Heart right ventricle (tissue), 16 donors: ENCODE measurements around the gene RFX3. TPM values are rescaled to one million over a fixed set of nuclear protein-coding genes. Genes with fewer than 3 reads are reported as not detected.

Experiments
- ATAC-seq, 8 donors: fragments of 200-7000 bp; cut with Tn5 transposase; one replicate each; pipeline ENCODE4 v1.9.1; 2020; ENCODE audit warnings: mild to moderate bottlenecking in 8 of 8, moderate library complexity in 8 of 8, moderate number of reproducible peaks in 1 of 8
- DNase-seq, 2 donors: peaks; one replicate each; pipeline ENCODE4 v3.0.0-alpha.2; 2020
- H3K27ac ChIP-seq, 10 donors: fragments of 200-600 bp; sonication (generic) in 2 of 10; one replicate each; pipeline versions ENCODE4 v1.5.0 to v1.8.0; 2020 to 2022; ENCODE audit warnings: mild to moderate bottlenecking in 3 of 10
- H3K27me3 ChIP-seq, 7 donors: fragments of 200-600 bp; one replicate each; pipeline ENCODE4 v1.8.0; 2021 to 2022; ENCODE audit warnings: mild to moderate bottlenecking in 2 of 7
- H3K36me3 ChIP-seq, 9 donors: fragments of 200-600 bp; sonication (generic) in 1 of 9; one replicate each; pipeline versions ENCODE4 v1.5.0 to v1.8.0; 2020 to 2022; ENCODE audit warnings: mild to moderate bottlenecking in 2 of 9
- H3K4me1 ChIP-seq, 9 donors: fragments of 200-600 bp; sonication (generic) in 1 of 9; one replicate each; pipeline versions ENCODE4 v1.5.0 to v1.8.0; 2020 to 2022; ENCODE audit warnings: mild to moderate bottlenecking in 4 of 9
- H3K4me3 ChIP-seq, 10 donors: fragments of 200-600 bp; sonication (generic) in 2 of 10; one replicate each; pipeline versions ENCODE4 v1.5.0 to v1.8.0; 2020 to 2022; ENCODE audit warnings: mild to moderate bottlenecking in 7 of 10, moderate library complexity in 2 of 10
- H3K9me3 ChIP-seq, 11 donors: fragments of 200-600 bp in 10 of 11; sonication (generic) in 2 of 11; one replicate each; pipeline versions ENCODE4 v1.5.0 to v1.8.0; 2013 to 2022; ENCODE audit warnings: mild to moderate bottlenecking in 2 of 11, control low read depth in 1 of 11, moderate library complexity in 1 of 11
- CTCF ChIP-seq, 9 donors: fragments of 200-600 bp; sonication (generic) in 2 of 9; IDR thresholded peaks; one replicate each; pipeline versions ENCODE4 v1.5.0 to v1.8.0; 2021 to 2022; ENCODE audit warnings: antibody characterized with exemption in 9 of 9, mild to moderate bottlenecking in 5 of 9, moderate library complexity in 1 of 9
- WGBS, 2 donors: extraction: QIAGEN DNeasy Blood & Tissue Kit; methylation state at CpG; one replicate each; pipeline ENCODE4 v1.1.7; 2013; ENCODE audit warnings: inconsistent platforms in 1 of 2; 5-methylcytosine and 5-hydroxymethylcytosine counted together
- intact Hi-C, 10 donors: fragments of 100-400 bp; cut with DNase I; formaldehyde crosslinking; loops; one replicate each; pipeline versions ENCODE4 v1.11.1 to v1.14.2; 2022
- polyA plus RNA-seq, 2 donors: library from polyadenylated mRNA; stranded (reverse); fragments of 200-250 nt; gene quantifications; one replicate each; pipeline ENCODE4 v1.2.3, GENCODE V29; 2013
- total RNA-seq, 10 donors: library from RNA; stranded (reverse); fragmentation: NEBNext Ultra II Directional in 3 of 10; extraction: Animal tissue kit (Norgen Biotek cat#: 25700) in 3 of 10; gene quantifications; one replicate each; pipeline versions ENCODE4 v1.2.1 to v1.2.4, GENCODE V29; 2021 to 2023
- donor health status: Arrhythmogenic right ventricular cardiomyopathy.
- donor health status: ischemic (EF 13 %, LVEDD 7.1; RV severe dilation, severe dysfunction).
- donor health status: healthy with polysubstance abuse.
- donor health status: DM: no; HTN: yes; CAD: no.
- donor health status: DM: no; HTN: no; CAD: no.
- donor health status: ischemic (EF 25% LVEDD 6.9; RV normal size, moderate dysfunction).
- donor health status: ischemic (EF 25% LVEDD 5.7; RV mildly dilated, moderate dysfunction).
- donor health status: healthy.
- donor health status: DM: yes; HTN: yes; CAD: no.
- donor health status: Ischemic cardiomyopathy.
- donor health status: ischemic (EF 35%, LVEDD 5.7; RV mildly dilated, moderate dysfunction).
- donor health status: nonischemic (EF 11% LVEDD 7.7; RV severe dilation, severe dysfunction).
- donor health status: DM: yes; HTN: yes; CAD: no.
- donor health status: PGD.
- donor health status: ischemic (EF 29% LVEDD 5.4; RV normal size, mild dysfunction).
- donor health status: nonischemic (EF 23%, LVEDD 6.1; RV moderate dilation, normal function).

Gene RFX3
- total and polyA plus RNA-seq, 12 donors = 0.43 to 5.9 (median 3.5) TPM

GRCh38 chr9:3371842-3372241, 154.0 kb downstream of the RFX3 start:
- WGBS, 2 donors = 94 to 98% methylated on average over 2 of the region's 2 CpGs
- Histone ChIP-seq H3K27ac (no peak overlapping the region), H3K4me3 (no peak overlapping the region), H3K36me3 (no peaks in the 10 kb centered on the region), H3K4me1 (peaks cover 0 to 20% (median 8%) of the 10 kb centered on the region in 9 donors), H3K27me3 (no peaks in the 10 kb centered on the region), H3K9me3 (no peaks in the 10 kb centered on the region)
- no peak for TF ChIP-seq CTCF (IDR thresholded peaks at IDR 0.05)
- DNase-seq = no peak
- intact Hi-C loops = no loop called here
- ATAC-seq = no peak

- DNase-seq = no peak
- intact Hi-C loops = no loop called here
- no peak for ATAC-seq
Measured at GRCh38 chr9:3370715-3371114, 155.1 kb downstream of the RFX3 start.

GRCh38 chr9:3367185-3367584, 158.6 kb downstream of the RFX3 start:
- intact Hi-C loops = no loop called here
- TF ChIP-seq CTCF (IDR thresholded peaks at IDR 0.05) = no peak
- H3K27ac ChIP-seq = no peak overlapping the region
- no peaks in the 10 kb centered on the region for H3K9me3 ChIP-seq
- no peak for ATAC-seq
- no peaks in the 10 kb centered on the region for H3K36me3 ChIP-seq
- H3K4me1 ChIP-seq = peaks cover 0 to 20% (median 8%) of the 10 kb centered on the region in 9 donors
- no peak for DNase-seq
- H3K4me3 ChIP-seq = no peak overlapping the region
- WGBS, 2 donors = 89 to 91% methylated on average over 2 of the region's 2 CpGs
- no peaks in the 10 kb centered on the region for H3K27me3 ChIP-seq

More at GRCh38 chr9:3370715-3371114, 155.1 kb downstream of the RFX3 start:
- H3K27me3 ChIP-seq = no peaks in the 10 kb centered on the region
- no peak for TF ChIP-seq CTCF (IDR thresholded peaks at IDR 0.05)
- no peaks in the 10 kb centered on the region for H3K36me3 ChIP-seq
- H3K9me3 ChIP-seq = no peaks in the 10 kb centered on the region
- H3K4me3 ChIP-seq = no peak overlapping the region
- no peak overlapping the region for H3K27ac ChIP-seq
- peaks cover 0 to 20% (median 8%) of the 10 kb centered on the region in 9 donors for H3K4me1 ChIP-seq

- H3K36me3 ChIP-seq = no peaks in the 10 kb centered on the region
- H3K4me1 ChIP-seq = peaks cover 0 to 26% (median 0%) of the 10 kb centered on the region in 9 donors
- DNase-seq = no peak
- intact Hi-C loops = no loop called here
- no peak overlapping the region for H3K4me3 ChIP-seq
- ATAC-seq = no peak
- no peak overlapping the region for H3K27ac ChIP-seq
- 97 to 99% methylated on average over 2 of the region's 2 CpGs for WGBS, 2 donors
- TF ChIP-seq CTCF (IDR thresholded peaks at IDR 0.05) = no peak
- no peaks in the 10 kb centered on the region for H3K27me3 ChIP-seq
- H3K9me3 ChIP-seq = peaks cover 0 to 5% (median 0%) of the 10 kb centered on the region in 11 donors
Measured at GRCh38 chr9:3361689-3362392, 164.0 kb downstream of the RFX3 start.
